ENCODE measurements around the gene CCR9. TPM values are rescaled to one million over a fixed set of nuclear protein-coding genes. Genes with fewer than 3 reads are reported as not detected.

Gene CCR9
- polyA plus RNA-seq, 1 donor from 2014 or later: not detected

DNA sequence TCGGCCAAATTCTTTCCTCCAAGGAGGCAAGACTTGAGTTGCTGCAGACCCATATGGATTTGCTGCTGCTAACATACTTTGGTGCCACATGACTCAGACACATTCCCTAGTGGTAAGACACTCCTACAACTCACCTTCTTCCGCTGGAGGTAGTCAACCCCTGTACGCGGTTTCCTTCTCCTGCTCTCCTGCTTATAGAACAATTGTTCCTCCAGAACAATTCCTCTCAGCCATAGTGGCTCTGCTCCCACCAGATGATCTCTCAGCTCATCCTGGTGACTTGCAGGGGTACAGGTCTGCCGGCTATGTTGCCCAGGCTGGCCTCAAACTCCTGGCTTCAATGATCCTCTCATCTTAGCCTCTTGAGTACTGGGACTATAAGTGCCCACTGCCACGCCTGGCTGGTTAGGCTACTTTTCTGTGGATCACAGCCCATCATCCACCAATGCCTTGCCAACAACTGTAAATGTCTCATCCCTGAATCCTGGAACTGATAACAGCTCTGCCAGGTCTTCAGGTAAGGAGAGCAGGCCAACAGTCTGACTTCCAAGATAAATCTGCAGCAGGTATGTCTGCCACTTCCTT lies 54.5 kb downstream of the CCR9 start:
- no peaks in the 10 kb centered on the region for H3K36me3 ChIP-seq (ENCODE audit: insufficient read depth, low read length)
- no peaks in the 10 kb centered on the region for H3K79me2 ChIP-seq (replicated peaks; ENCODE audit: insufficient read depth, low read length)
- no peak overlapping the region for H2AFZ ChIP-seq (ENCODE audit: low read depth, low read length)
- H3F3A ChIP-seq (ENCODE audit: insufficient read depth, low read length, poor library complexity, severe bottlenecking): no peaks in the 10 kb centered on the region
- H3K4me2 ChIP-seq (ENCODE audit: low read length): no peak overlapping the region
- no peaks in the 10 kb centered on the region for H4K20me1 ChIP-seq (ENCODE audit: insufficient read depth)
- no peak for TF ChIP-seq TAF1 (IDR thresholded peaks at IDR 0.05; ENCODE audit: low read depth)
- no peak for TF ChIP-seq MXI1 (conservative IDR thresholded peaks at IDR 0.05; ENCODE audit: poor library complexity, severe bottlenecking)
- TF ChIP-seq EZH2 (IDR thresholded peaks at IDR 0.05; ENCODE audit: borderline replicate concordance, insufficient read depth, low read length, poor library complexity, severe bottlenecking): no peak
- no peak for TF ChIP-seq EP300 (conservative IDR thresholded peaks at IDR 0.05; ENCODE audit: poor library complexity, severe bottlenecking)
- TF ChIP-seq POLR2AphosphoS5 (IDR thresholded peaks at IDR 0.05): no peak
- TF ChIP-seq REST (IDR thresholded peaks at IDR 0.05; ENCODE audit: borderline replicate concordance): no peak
- no peak for TF ChIP-seq CTCF (IDR thresholded peaks at IDR 0.05; ENCODE audit: poor library complexity, severe bottlenecking)
- no peak overlapping the region for H3K4me3 ChIP-seq (ENCODE audit: low read length)
- no peaks in the 10 kb centered on the region for H3K9me3 ChIP-seq (ENCODE audit: low read length)
- H3K9ac ChIP-seq (ENCODE audit: low read length): no peak overlapping the region
- H3K9me2 ChIP-seq (ENCODE audit: insufficient read depth, low read length): no peaks in the 10 kb centered on the region
- H3K27me3 ChIP-seq (ENCODE audit: insufficient read depth, low read depth, low read length): no peaks in the 10 kb centered on the region
- H3K27ac ChIP-seq (ENCODE audit: low read length): no peak overlapping the region

DNA sequence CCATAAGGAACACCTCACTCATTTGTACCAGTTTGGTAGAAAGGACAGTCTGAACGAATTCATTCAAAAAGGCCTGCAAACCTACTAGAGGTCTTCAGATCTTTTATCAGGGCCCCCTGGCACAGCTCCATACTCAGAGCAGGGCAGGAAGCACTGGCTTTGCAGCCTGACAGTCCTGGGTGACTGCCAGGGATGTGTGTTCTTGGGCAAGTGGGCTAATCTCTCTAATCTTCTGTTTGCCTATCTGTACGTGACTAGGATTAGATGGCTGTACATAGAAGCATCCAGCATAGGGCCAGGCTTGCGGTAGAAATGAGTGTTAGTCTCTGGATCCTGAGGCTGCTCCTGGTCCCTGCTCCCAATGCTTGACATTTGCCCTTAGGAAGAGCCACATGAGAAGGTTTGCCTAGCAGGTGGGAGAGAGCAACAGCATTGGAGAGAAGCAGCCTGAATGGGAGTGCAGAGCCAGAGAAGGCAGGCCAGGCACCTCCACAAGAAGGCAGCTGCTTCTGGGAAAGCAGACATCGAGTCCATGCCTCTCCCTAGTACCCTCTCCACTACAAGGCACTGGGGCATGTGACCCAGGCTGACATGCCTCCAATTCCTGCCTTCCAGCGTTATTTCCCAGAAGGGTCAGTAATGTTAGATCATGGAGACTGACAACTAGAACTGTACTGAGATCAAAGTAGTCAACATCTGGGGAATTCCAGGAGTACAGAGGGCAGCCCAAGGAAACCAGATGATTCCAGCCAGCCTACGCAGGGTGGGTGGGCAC lies 55.9 kb downstream of the CCR9 start:
- H3K27ac ChIP-seq (ENCODE audit: low read length): no peak overlapping the region
- H3K9me3 ChIP-seq (ENCODE audit: low read length): no peaks in the 10 kb centered on the region
- no peaks in the 10 kb centered on the region for H4K20me1 ChIP-seq (ENCODE audit: insufficient read depth)
- H3K4me3 ChIP-seq (ENCODE audit: low read length): no peak overlapping the region
- no peaks in the 10 kb centered on the region for H3K79me2 ChIP-seq (replicated peaks; ENCODE audit: insufficient read depth, low read length)
- no peak overlapping the region for H3K9ac ChIP-seq (ENCODE audit: low read length)
- no peaks in the 10 kb centered on the region for H3K36me3 ChIP-seq (ENCODE audit: insufficient read depth, low read length)
- no peaks in the 10 kb centered on the region for H3F3A ChIP-seq (ENCODE audit: insufficient read depth, low read length, poor library complexity, severe bottlenecking)
- no peak for TF ChIP-seq EZH2 (IDR thresholded peaks at IDR 0.05; ENCODE audit: borderline replicate concordance, insufficient read depth, low read length, poor library complexity, severe bottlenecking)
- no peak for TF ChIP-seq EP300 (conservative IDR thresholded peaks at IDR 0.05; ENCODE audit: poor library complexity, severe bottlenecking)
- TF ChIP-seq TAF1 (IDR thresholded peaks at IDR 0.05; ENCODE audit: low read depth): no peak
- TF ChIP-seq SMC3 (conservative IDR thresholded peaks at IDR 0.05; ENCODE audit: poor library complexity): no peak
- no peak for TF ChIP-seq MXI1 (conservative IDR thresholded peaks at IDR 0.05; ENCODE audit: poor library complexity, severe bottlenecking)
- TF ChIP-seq RAD21 (conservative IDR thresholded peaks at IDR 0.05): no peak
- TF ChIP-seq REST (IDR thresholded peaks at IDR 0.05; ENCODE audit: borderline replicate concordance): no peak
- no peak for TF ChIP-seq CTCF (IDR thresholded peaks at IDR 0.05; ENCODE audit: poor library complexity, severe bottlenecking)
- TF ChIP-seq POLR2AphosphoS5 (IDR thresholded peaks at IDR 0.05): no peak
- H3K9me2 ChIP-seq (ENCODE audit: insufficient read depth, low read length): no peaks in the 10 kb centered on the region
- H2AFZ ChIP-seq (ENCODE audit: low read depth, low read length): no peak overlapping the region
- no peaks in the 10 kb centered on the region for H3K27me3 ChIP-seq (ENCODE audit: insufficient read depth, low read depth, low read length)
- no peak overlapping the region for H3K4me2 ChIP-seq (ENCODE audit: low read length)
